ENCODE measurements around the gene TEN1. TPM values are rescaled to one million over a fixed set of nuclear protein-coding genes. Genes with fewer than 3 reads are reported as not detected.

TEN1 gene
- total RNA-seq, 4 donors from 2014 or later, result 18.7 to 137 (median 20.7) TPM

DNA sequence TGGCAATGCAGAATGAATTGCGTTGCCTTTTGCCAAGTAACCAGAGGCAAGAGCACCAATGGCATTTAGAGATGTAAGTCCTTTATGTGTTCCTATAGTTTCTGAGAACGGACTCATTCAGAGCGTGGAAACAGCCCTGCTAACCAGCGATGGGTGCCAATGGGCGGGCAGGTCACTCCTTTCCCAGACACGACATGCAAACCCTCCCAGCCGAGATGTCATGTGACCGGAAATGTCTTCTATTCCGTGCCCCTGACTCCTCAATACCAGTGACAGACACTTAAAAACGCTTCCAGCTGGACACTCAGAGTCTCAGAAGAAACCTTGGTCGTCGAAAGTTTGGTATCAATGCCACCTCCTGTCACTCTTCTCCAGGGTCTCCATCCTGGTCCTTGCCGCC is 41.4 kb upstream of the TEN1 start:
- H3K27me3 ChIP-seq, result no peaks in the 10 kb centered on the region
- in situ Hi-C loops (cut with MboI; ENCODE audit: low pct_ligation_motif_present in 1 of 4, low pct_unique_long_range_greater_than_20kb in 1 of 4, low sequenced_read_pairs in 3 of 4) (no loop called here), intact Hi-C loops (cut with DNase I; ENCODE audit: low total_unique reads) (no loop called here)
- no peak for DNase-seq
- 89 to 91% methylated on average over 3 to 13 of the region's 13 CpGs for WGBS, 2 donors (ENCODE audit: low coverage in 1 of 2)
- peaks cover 5 to 13% (median 11%) of the 10 kb centered on the region in 4 donors for H3K4me1 ChIP-seq
- no peak overlapping the region for H3K4me3 ChIP-seq
- no peaks in the 10 kb centered on the region for H3K9me3 ChIP-seq
- no peaks in the 10 kb centered on the region for H3K36me3 ChIP-seq
- H3K27ac ChIP-seq, result no peak overlapping the region
- TF ChIP-seq EP300 (IDR thresholded peaks at IDR 0.05; ENCODE audit: low read depth) (no peak), POLR2A (IDR thresholded peaks at IDR 0.05) (no peak), POLR2AphosphoS5 (IDR thresholded peaks at IDR 0.05) (no peak)
- TF ChIP-seq, protein P1, sequence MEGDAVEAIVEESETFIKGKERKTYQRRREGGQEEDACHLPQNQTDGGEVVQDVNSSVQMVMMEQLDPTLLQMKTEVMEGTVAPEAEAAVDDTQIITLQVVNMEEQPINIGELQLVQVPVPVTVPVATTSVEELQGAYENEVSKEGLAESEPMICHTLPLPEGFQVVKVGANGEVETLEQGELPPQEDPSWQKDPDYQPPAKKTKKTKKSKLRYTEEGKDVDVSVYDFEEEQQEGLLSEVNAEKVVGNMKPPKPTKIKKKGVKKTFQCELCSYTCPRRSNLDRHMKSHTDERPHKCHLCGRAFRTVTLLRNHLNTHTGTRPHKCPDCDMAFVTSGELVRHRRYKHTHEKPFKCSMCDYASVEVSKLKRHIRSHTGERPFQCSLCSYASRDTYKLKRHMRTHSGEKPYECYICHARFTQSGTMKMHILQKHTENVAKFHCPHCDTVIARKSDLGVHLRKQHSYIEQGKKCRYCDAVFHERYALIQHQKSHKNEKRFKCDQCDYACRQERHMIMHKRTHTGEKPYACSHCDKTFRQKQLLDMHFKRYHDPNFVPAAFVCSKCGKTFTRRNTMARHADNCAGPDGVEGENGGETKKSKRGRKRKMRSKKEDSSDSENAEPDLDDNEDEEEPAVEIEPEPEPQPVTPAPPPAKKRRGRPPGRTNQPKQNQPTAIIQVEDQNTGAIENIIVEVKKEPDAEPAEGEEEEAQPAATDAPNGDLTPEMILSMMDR (IDR thresholded peaks at IDR 0.05), result no peak

DNA sequence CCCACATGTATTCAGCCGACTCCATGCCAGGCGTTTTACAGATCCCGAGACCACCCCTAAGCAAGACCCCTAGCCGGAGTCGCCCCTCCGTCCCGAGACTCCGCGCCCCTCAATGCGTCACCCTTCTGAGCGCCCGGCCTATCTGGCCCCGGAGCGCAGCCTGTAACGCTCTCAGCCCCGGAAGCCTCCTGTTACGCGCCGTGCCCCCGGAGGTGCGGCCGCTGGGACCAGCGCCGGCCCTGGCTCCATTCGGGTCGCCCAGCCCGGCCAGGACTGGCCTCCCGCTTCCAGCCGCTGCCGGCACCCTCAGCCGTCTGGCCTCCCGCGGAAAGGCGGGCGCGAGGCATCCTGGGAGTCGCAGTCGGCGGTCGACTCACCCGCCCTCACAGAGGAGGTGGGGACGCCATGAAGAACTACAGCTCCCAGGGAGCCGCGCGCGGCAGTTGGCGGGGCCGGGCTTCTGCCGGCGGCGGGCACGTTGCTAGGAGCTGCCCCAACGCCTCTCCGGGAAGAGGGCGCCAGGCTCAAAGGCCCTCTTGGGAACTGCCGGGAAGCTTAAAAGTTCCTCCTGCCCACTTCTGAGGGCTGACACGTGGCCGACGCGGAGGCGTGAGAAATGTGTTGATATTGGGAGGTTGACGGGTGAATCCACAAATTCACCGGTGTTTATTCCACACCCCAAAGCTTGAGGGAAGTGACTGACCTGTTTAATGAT is 38.2 kb upstream of the TEN1 start, which contains the start of gene FBF1:
Gene FBF1 (minus strand): TSS at position 316 of the 715 bp plus-strand sequence. CDS start 2,893 bp downstream, outside the sequence.
- no peaks in the 10 kb centered on the region for H3K9me3 ChIP-seq
- DNase-seq, result peak; percentile 96
- intact Hi-C loops (cut with DNase I; ENCODE audit: low total_unique reads) (no loop called here), in situ Hi-C loops (cut with MboI; ENCODE audit: low pct_ligation_motif_present in 1 of 4, low pct_unique_long_range_greater_than_20kb in 1 of 4, low sequenced_read_pairs in 3 of 4) (no loop called here)
- 0 to 1% methylated on average over 1 to 36 of the region's 63 CpGs for WGBS, 2 donors (ENCODE audit: low coverage in 1 of 2)
- peaks cover 5 to 13% (median 11%) of the 10 kb centered on the region in 4 donors for H3K4me1 ChIP-seq
- no peaks in the 10 kb centered on the region for H3K27me3 ChIP-seq
- peak within 1 kb of the TSS; percentile 72 to 93 (median 80) for H3K4me3 ChIP-seq
- H3K36me3 ChIP-seq, result peaks cover 0 to 12% (median 2%) of the 10 kb centered on the region in 4 donors
- peak within 1 kb of the TSS; percentile 72 to 86 (median 80) for H3K27ac ChIP-seq
- TF ChIP-seq EP300 (IDR thresholded peaks at IDR 0.05; ENCODE audit: low read depth) (no peak), POLR2AphosphoS5 (IDR thresholded peaks at IDR 0.05) (peak; percentile 76 to 91 (median 88)), POLR2A (IDR thresholded peaks at IDR 0.05) (peak; percentile 76)
- TF ChIP-seq, protein P1 (IDR thresholded peaks at IDR 0.05), result peak in 1 of 5 experiments; percentile 18

DNA sequence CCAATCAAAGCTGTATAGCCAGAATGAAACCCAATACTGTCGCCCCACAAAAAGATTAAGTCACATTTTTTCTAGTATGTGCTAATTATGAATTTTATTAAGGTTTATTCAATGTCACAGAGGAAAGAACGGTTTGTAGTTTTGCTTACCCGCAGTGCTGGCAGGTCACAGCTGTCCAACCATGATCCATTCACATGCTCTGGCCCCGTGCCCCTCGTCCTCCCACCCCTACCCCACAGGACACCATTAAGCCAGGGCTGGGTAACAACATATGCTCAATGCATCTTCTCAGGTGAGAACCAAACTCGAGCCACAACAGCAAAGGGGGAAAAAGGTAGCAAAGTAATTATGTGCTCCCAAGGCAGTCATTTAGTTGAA is 37.6 kb upstream of the TEN1 start:
- no peaks in the 10 kb centered on the region for H3K9me3 ChIP-seq
- no peaks in the 10 kb centered on the region for H3K27me3 ChIP-seq
- H3K4me1 ChIP-seq, result peaks cover 5 to 13% (median 11%) of the 10 kb centered on the region in 4 donors
- in situ Hi-C loops (cut with MboI; ENCODE audit: low pct_ligation_motif_present in 1 of 4, low pct_unique_long_range_greater_than_20kb in 1 of 4, low sequenced_read_pairs in 3 of 4), result no loop called here
- DNase-seq, result no peak
- peaks cover 0 to 17% (median 4%) of the 10 kb centered on the region in 4 donors for H3K36me3 ChIP-seq
- TF ChIP-seq EP300 (IDR thresholded peaks at IDR 0.05; ENCODE audit: low read depth), result no peak
- TF ChIP-seq, protein P1 (IDR thresholded peaks at IDR 0.05), result no peak
- TF ChIP-seq POLR2A (IDR thresholded peaks at IDR 0.05), result no peak
- no peak for TF ChIP-seq POLR2AphosphoS5 (IDR thresholded peaks at IDR 0.05)
- peak overlapping the region in 3 of 4 donors; percentile 72 to 93 (median 74) for H3K4me3 ChIP-seq
- peak overlapping the region in 3 of 4 donors; percentile 77 to 86 (median 84) for H3K27ac ChIP-seq
- intact Hi-C loops (cut with DNase I; ENCODE audit: low total_unique reads), result no loop called here
- 25 to 45% methylated on average over 5 to 6 of the region's 6 CpGs for WGBS, 2 donors (ENCODE audit: low coverage in 1 of 2)

DNA sequence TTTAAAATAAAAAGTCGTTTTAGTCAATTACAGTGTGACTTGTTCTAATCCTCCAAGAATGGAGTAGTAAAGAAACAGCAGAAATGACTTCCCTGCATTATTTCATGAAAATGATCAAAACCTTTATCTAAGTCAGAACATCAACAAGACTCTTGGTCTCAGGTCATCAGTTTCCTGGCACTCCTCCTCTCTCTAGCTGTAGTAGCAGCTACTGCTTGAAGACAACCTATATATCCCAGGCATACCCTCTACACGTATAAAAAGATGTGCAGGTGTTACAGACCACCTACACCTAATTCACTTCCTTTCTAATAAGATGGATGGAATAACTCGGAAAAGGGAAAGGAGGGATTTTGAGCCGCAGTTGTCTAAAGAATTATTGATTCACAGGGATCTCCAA is 36.6 kb upstream of the TEN1 start:
- Histone ChIP-seq H3K9me3 (no peaks in the 10 kb centered on the region), H3K4me3 (no peak overlapping the region), H3K36me3 (peaks cover 0 to 22% (median 8%) of the 10 kb centered on the region in 4 donors), H3K4me1 (peaks cover 5 to 13% (median 11%) of the 10 kb centered on the region in 4 donors), H3K27ac (no peak overlapping the region), H3K27me3 (no peaks in the 10 kb centered on the region)
- 92 to 93% methylated on average over 4 of the region's 4 CpGs for WGBS, 2 donors (ENCODE audit: low coverage in 1 of 2)
- TF ChIP-seq POLR2A (IDR thresholded peaks at IDR 0.05) (no peak), EP300 (IDR thresholded peaks at IDR 0.05; ENCODE audit: low read depth) (no peak), POLR2AphosphoS5 (IDR thresholded peaks at IDR 0.05) (no peak)
- TF ChIP-seq, protein P1 (IDR thresholded peaks at IDR 0.05), result no peak
- intact Hi-C loops (cut with DNase I; ENCODE audit: low total_unique reads), result no loop called here
- in situ Hi-C loops (cut with MboI; ENCODE audit: low pct_ligation_motif_present in 1 of 4, low pct_unique_long_range_greater_than_20kb in 1 of 4, low sequenced_read_pairs in 3 of 4), result no loop called here
- DNase-seq, result no peak
